Activated CD8-positive, alpha-beta T cell treated with anti-CD3 and anti-CD28 coated beads, Interleukin-2, amount 10 ng/mL, durations not matched to agents 7 days and 5 days (primary cell): Measurements from ENCODE around the gene TEX28. TPM values are rescaled to one million over a fixed set of nuclear protein-coding genes. Genes with fewer than 3 reads are reported as not detected.
"Not testable (repeated sequence)": the region's sequence is repeated elsewhere in the genome, so short reads cannot be mapped to it uniquely, and the experiment has no call there.

Experiments used
- ATAC-seq: fragments of 150-1000 bp; cut with Tn5 transposase; one replicate; pipeline ENCODE4 v1.10.0; 2021; ENCODE audit warnings: moderate library complexity
- CTCF ChIA-PET: fragments of 350-600 bp; sonication (Branson Sonifier 250); formaldehyde crosslinking; loops from one replicate; lab custom pipeline; 2021; ENCODE audit warnings: antibody characterized with exemption; lab: Charles Lee
- POLR2A ChIA-PET: fragments of 350-600 bp; sonication (Branson Sonifier 250); formaldehyde crosslinking; loops from one replicate; lab custom pipeline; 2021; ENCODE audit warnings: antibody characterized with exemption; lab: Charles Lee
- DNase-seq: peaks from one replicate; pipeline ENCODE4 v3.0.0-alpha.2; 2020
- H3K27ac Mint-ChIP-seq: one replicate; pipeline ENCODE4 v1.8.0; 2021; ENCODE audit warnings: mild to moderate bottlenecking, mixed read lengths
- H3K27me3 Mint-ChIP-seq: one replicate; pipeline ENCODE4 v1.8.0; 2021; ENCODE audit warnings: low read depth, mixed read lengths
- H3K36me3 Mint-ChIP-seq: one replicate; pipeline ENCODE4 v1.8.0; 2021; ENCODE audit warnings: low read depth, mixed read lengths
- H3K4me1 Mint-ChIP-seq: one replicate; pipeline ENCODE4 v1.8.0; 2021; ENCODE audit warnings: low read depth, mixed read lengths
- H3K4me3 Mint-ChIP-seq: one replicate; pipeline ENCODE4 v1.8.0; 2021; ENCODE audit warnings: mild to moderate bottlenecking, mixed read lengths
- H3K9me3 Mint-ChIP-seq: one replicate; pipeline ENCODE4 v1.8.0; 2022; ENCODE audit warnings: mixed read lengths; ENCODE audit not compliant: insufficient read depth
- total RNA-seq, 2 experiments: library from RNA; stranded (reverse); gene quantifications; one replicate each; pipeline ENCODE4 v1.2.3, GENCODE V29; 2021

Gene TEX28
- total RNA-seq, 2 experiments from 2014 or later = not detected

DNA sequence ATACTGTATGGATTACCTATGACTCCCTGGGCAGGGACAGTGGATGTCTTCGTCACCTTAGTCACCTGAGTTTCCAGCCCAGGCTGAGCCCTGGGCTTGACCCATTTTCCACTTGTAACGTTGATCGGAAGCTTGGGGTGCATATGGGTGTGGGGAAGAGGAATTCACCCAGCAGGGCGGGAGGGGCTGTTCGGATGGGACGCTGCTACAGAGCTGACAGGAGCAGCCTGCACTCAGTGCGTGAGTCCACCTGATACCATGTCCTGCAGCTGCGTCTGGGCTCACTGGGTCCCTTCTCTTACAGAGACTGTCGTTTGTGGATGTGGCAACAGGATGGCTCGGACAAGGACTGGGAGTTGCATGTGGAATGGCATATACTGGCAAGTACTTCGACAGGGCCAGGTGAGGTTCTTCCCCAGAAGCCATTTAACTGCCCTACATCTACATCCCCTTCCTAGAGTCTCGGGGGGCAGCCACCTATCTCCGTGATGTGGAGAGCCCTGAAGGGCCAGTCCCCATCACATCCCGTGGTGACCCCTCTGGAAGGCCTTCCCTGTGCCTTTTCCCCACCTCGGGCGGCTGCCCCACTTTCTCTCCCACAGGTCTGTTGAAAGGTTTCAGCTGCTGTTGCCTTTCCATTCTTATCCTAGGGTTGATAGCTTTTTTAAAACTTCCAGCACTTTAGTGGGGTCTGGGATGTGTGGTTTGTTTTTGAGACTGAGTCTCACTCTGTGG, 14.3 kb upstream of the TEX28 start:
- peak overlapping the region; percentile 87 for H3K27ac Mint-ChIP-seq
- H3K4me1 Mint-ChIP-seq = peaks cover 47% of the 10 kb centered on the region
- ChIA-PET CTCF (interaction anchor here (1.0 to 2.8 kb wide), 6 partner anchors 8 to 234 kb away, joined by 3 to 25 read pairs (median 8); no protein-coding TSS in a partner anchor), POLR2A (no interaction called here)
- H3K4me3 Mint-ChIP-seq = no peak overlapping the region
- no peaks in the 10 kb centered on the region for H3K36me3 Mint-ChIP-seq
- no peaks in the 10 kb centered on the region for H3K27me3 Mint-ChIP-seq
- H3K9me3 Mint-ChIP-seq = no peaks in the 10 kb centered on the region
- DNase-seq (no peak), ATAC-seq (no peak)

DNA sequence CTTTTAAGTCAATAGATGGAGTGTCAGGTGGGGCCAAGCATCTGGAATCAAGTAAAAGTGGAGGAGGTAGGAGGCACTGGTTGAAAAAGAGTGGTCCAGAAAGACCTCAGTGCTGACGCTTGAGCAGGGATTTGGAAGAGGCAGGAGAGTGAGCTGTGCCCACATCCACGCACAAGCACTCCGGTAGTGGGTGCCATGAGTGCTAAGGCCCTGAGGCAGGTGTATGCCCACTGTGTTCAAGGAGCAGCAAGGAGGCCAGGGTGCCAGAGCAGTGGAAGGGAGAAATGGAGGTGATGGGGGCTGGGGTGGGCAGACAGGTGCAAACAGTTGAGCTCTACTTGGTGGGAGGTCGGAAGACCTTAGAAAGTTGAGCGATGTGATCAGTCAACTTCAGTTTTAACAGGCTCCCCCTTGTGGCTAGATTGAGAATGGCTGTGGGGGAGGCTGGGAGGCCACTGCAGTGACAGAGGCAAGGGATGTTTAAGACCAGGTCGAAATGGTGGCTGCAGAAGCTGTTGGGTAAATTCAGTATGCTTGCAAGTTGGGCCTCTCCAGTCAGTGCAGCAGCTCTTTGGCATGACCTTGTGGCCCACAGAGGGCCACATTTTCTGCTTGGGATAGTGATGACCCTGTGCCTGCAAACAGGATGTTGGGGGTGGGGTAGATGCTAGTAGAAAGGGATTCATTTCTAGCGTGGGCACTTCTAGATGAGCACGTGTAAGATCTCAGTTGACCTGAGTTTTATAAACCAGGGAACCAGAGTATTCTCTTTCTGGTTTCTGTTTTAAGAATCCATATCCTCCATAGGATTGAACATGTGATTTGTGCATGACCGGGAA, 13.4 kb upstream of the TEX28 start:
- Mint-ChIP-seq H3K4me1 (peaks cover 42% of the 10 kb centered on the region), H3K27me3 (no peaks in the 10 kb centered on the region), H3K36me3 (no peaks in the 10 kb centered on the region), H3K27ac (peak overlapping the region; percentile 87), H3K9me3 (no peaks in the 10 kb centered on the region), H3K4me3 (no peak overlapping the region)
- peak; percentile 85 for DNase-seq
- ChIA-PET CTCF (interaction anchor here (0.7 to 2.8 kb wide), 7 partner anchors 9 to 235 kb away, joined by 3 to 25 read pairs (median 6); no protein-coding TSS in a partner anchor), POLR2A (interaction anchor here (0.6 kb wide), 1 partner anchor 173 kb away, joined by 3 read pairs; no protein-coding TSS in a partner anchor)
- peak; percentile 75 for ATAC-seq

DNA sequence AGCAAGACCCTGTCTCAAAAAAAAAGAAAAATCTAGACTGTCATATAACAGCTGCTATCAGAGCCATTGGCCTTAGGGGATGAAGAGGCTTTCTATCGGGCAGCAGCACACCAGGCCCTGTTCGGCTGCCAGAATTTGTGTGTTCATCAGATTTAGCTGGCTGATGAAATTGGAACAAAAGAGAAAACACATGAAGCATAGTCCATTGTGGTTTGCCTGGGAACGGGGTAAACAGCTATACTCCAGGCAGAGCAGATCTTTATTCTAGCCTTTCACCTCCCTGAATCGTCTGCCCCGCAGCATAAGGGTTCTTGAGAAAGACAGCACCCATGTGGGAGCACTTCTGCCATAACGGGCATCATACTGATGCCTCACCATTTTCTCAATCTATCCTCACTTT, 12.3 kb upstream of the TEX28 start:
- ChIA-PET POLR2A (no interaction called here), CTCF (interaction anchor here (0.8 to 1.0 kb wide), 2 partner anchors 15 to 20 kb away, joined by 3 read pairs; no protein-coding TSS in a partner anchor)
- no peaks in the 10 kb centered on the region for H3K27me3 Mint-ChIP-seq
- H3K36me3 Mint-ChIP-seq = no peaks in the 10 kb centered on the region
- no peak for ATAC-seq
- peaks cover 30% of the 10 kb centered on the region for H3K4me1 Mint-ChIP-seq
- H3K9me3 Mint-ChIP-seq = no peaks in the 10 kb centered on the region
- H3K27ac Mint-ChIP-seq = no peak overlapping the region
- no peak for DNase-seq
- no peak overlapping the region for H3K4me3 Mint-ChIP-seq

DNA sequence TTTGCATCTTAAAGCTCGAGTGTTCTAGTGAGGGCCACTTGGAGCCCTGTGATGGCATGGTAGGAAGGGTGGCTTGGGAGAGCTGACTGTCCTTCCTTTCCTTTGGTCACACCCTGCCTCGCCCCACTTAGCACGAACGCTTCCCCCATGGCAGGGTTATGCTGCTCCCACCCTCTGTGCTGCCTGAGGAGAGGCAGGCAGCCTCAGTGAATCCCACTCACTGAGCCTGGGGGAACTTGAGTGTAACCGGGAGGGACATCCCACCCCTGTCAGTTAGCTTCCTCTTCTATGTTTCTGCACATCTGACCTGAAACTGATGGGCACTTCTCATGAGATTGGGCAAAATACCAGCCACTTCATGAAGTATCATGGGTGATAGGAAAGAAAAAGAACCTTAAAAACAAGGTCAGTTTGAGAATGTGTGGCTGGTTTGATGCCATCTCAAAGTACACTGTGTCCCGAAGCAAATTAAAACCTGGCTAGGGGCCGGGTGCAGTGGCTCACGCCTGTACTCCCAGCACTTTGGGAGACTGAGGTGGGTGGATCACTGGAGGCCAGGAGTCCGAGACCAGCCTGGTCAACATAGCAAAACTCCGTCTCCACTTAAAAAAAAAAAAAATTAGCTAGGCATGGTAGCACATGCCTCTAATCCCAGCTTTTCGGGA, 10.7 kb upstream of the TEX28 start:
- H3K4me1 Mint-ChIP-seq = peaks cover 22% of the 10 kb centered on the region
- DNase-seq (no peak), ATAC-seq (no peak)
- no peaks in the 10 kb centered on the region for H3K27me3 Mint-ChIP-seq
- POLR2A ChIA-PET = no interaction called here
- no peaks in the 10 kb centered on the region for H3K36me3 Mint-ChIP-seq
- H3K4me3 Mint-ChIP-seq = no peak overlapping the region
- H3K9me3 Mint-ChIP-seq = no peaks in the 10 kb centered on the region
- no peak overlapping the region for H3K27ac Mint-ChIP-seq
- CTCF ChIA-PET = no interaction called here

DNA sequence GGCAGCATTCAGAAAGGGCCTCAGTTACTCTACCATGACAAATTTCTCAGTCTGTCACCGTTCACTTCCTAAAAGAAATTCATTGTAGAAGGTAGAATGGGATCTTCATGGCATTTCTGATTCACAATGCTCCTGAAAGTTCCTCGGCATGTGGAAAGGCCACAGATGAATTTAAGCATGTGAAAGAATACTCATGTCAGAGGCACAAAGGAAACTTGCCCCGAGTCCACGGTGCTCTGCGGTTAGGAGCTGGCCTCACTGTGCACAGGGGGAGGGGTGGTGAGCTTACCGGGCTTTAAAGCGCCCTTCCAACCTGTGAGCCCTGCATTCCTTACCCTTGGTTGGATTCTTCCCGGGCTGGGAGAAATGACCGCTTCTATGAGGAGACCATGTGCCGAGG, 9.9 kb upstream of the TEX28 start:
- no peaks in the 10 kb centered on the region for H3K36me3 Mint-ChIP-seq
- H3K27ac Mint-ChIP-seq = no peak overlapping the region
- ChIA-PET POLR2A (no interaction called here), CTCF (no interaction called here)
- no peaks in the 10 kb centered on the region for H3K27me3 Mint-ChIP-seq
- ATAC-seq = no peak
- no peak overlapping the region for H3K4me3 Mint-ChIP-seq
- no peaks in the 10 kb centered on the region for H3K9me3 Mint-ChIP-seq
- no peak for DNase-seq
- peaks cover 21% of the 10 kb centered on the region for H3K4me1 Mint-ChIP-seq

DNA sequence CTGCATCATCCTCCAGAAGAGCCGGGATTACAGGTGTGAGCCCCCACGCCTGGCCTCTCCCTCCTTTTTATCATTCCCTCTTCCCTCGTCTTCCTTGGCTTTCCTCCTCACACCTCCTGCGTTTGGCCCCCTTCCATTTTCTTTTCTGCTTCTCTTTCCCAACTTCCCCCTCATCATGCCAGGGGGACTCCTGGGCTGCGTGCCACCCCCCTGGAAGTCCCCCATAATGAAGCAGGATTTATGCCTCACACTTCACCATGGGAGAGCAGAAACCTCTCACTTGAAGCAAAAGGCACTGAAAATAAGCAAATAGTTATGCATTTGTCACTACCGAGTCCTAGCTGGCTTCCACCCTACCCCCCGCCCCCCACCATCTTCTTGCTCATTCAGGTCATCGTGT, 8.6 kb upstream of the TEX28 start:
- POLR2A ChIA-PET = no interaction called here
- no peak for ATAC-seq
- Mint-ChIP-seq H3K9me3 (no peaks in the 10 kb centered on the region), H3K36me3 (no peaks in the 10 kb centered on the region), H3K4me1 (peaks cover 13% of the 10 kb centered on the region), H3K27me3 (no peaks in the 10 kb centered on the region), H3K27ac (no peak overlapping the region), H3K4me3 (no peak overlapping the region)
- CTCF ChIA-PET = no interaction called here
- DNase-seq = no peak

DNA sequence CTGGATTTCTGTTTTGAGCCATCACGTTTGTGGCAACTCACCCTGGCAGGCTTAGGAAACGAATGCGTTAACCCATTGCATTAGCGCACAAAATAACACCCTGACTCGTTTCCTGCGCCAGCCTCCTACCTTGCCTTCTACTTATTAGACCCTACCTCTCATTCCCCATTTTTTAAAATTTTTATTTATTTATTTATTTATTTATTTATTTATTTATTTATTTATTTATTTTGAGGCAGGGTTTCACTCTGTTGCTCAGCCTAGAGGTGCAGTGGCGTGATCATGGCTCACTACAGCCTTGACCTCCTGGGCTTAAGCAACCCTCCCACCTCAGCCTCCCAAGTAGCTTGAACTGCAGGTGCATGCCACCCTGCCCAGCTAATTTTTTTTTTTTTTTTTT, 8.1 kb upstream of the TEX28 start:
- H3K4me1 Mint-ChIP-seq, H3K36me3 Mint-ChIP-seq, H3K9me3 Mint-ChIP-seq, H3K4me3 Mint-ChIP-seq, ATAC-seq, DNase-seq, H3K27me3 Mint-ChIP-seq, H3K27ac Mint-ChIP-seq, POLR2A ChIA-PET, CTCF ChIA-PET: not testable (repeated sequence)

DNA sequence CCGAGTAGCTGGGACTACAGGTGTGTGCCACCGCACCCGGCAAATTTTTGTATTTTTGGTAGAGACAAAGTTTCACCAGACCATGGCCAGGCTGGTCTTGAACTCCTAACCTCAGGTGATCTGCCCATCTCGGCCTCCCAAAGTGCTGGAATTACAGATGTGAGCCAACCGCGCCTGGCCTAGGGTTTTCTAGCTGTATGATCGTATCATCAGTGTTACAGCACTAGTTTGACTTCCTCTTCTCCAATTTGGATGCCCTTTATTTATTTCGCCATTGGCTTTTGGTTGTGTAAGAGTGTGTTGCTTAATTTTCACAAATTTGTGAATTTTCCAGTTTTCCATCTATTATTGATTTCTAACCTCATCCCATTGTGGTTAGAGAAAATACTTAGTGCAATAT, 5.9 kb upstream of the TEX28 start:
- ChIA-PET CTCF (interaction anchor here (3.2 kb wide), 1 partner anchor 8 kb away, joined by 13 read pairs; no protein-coding TSS in a partner anchor), POLR2A (no interaction called here)
- DNase-seq (no peak), ATAC-seq (no peak)
- Mint-ChIP-seq H3K4me1 (no peaks in the 10 kb centered on the region), H3K27ac (no peak overlapping the region), H3K9me3 (no peaks in the 10 kb centered on the region), H3K36me3 (no peaks in the 10 kb centered on the region), H3K4me3 (no peak overlapping the region), H3K27me3 (no peaks in the 10 kb centered on the region)

DNA sequence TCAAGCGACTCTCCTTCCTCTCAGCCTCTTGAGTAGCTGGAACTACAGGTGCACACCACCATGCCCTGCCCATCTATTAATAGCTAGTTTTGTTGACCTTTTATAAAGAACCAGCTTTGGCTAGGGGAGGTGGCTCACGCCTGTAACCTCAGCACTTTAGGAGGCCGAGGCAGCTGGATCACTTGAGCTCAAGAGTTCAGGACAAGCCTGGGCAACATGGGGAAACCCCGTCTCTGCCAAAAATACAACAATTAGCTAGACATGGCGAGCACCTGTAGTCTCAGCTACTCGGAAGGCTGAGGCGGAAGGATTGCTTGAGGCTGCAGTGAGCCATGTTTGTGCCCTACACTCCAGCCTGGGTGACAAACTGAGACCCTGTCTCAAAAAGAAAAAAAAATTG, 3.4 kb upstream of the TEX28 start:
- Mint-ChIP-seq H3K4me1 (no peaks in the 10 kb centered on the region), H3K27me3 (no peaks in the 10 kb centered on the region), H3K27ac (no peak overlapping the region), H3K4me3 (no peak overlapping the region), H3K9me3 (no peaks in the 10 kb centered on the region), H3K36me3 (no peaks in the 10 kb centered on the region)
- POLR2A ChIA-PET = no interaction called here
- CTCF ChIA-PET = interaction anchor here (3.2 kb wide), 1 partner anchor 10 kb away, joined by 13 read pairs; no protein-coding TSS in a partner anchor
- no peak for ATAC-seq
- DNase-seq = no peak

DNA sequence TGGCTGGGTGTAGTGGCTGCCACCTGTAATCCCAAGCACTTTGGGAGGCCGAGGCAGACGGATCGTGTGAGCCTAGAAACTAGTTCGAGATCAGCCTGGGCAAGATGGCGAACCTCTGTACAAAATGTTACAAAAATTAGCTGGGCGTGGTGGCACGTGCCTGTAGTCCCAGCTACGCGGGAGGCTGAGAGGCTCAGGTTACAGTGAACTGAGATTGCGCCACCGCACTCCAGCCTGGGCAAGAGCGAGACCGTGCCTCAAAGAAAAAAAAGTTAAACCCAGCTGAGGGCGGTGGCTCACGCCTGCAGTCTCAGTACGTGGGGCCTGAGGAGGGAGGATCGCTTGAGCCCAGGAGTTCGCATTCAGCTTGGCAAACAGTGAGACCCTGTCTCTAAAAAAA, 1.8 kb upstream of the TEX28 start:
- no peak overlapping the region for H3K27ac Mint-ChIP-seq
- H3K27me3 Mint-ChIP-seq = no peaks in the 10 kb centered on the region
- no peaks in the 10 kb centered on the region for H3K4me1 Mint-ChIP-seq
- DNase-seq = no peak
- POLR2A ChIA-PET = interaction anchor here (0.8 kb wide), 1 partner anchor 171 kb away, joined by 3 read pairs; no protein-coding TSS in a partner anchor
- H3K9me3 Mint-ChIP-seq = no peaks in the 10 kb centered on the region
- ATAC-seq = no peak
- CTCF ChIA-PET = no interaction called here
- no peaks in the 10 kb centered on the region for H3K36me3 Mint-ChIP-seq
- no peak overlapping the region for H3K4me3 Mint-ChIP-seq

DNA sequence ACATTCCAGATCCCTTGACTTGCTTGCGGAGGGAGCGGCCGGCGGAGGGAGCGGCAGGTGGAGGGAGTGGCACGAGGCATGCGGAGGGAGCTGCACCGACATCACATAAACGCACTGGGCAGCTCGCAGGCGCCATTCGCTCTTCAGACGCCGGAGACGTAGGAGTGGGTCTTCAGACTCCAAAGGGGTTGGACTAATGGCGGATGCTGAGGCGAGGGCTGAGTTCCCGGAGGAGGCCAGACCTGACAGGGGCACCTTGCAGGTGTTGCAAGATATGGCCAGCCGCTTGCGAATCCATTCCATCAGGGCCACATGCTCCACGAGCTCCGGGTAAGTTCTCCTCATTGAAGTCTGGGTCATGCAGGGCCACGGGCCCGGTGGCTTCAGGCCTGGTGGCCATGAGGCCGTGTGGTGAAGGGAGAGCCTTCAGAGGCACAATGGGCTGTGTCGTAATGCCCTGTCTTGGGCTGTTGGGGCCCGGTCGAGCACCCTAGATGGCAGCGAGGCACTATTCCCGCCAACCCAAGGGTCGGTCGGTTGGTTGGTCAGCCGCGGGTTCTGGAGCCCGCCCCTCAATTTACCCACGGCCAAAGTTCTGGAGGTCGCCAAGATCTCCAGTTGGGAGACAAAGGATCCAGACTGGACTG, 863 bp upstream of the TEX28 start, which contains the start of gene TKTL1:
Gene TKTL1, plus strand, starts transcription at position 132 of the 647 bp plus-strand sequence. Its CDS starts 65 bp downstream, at position 197.
- ATAC-seq = no peak
- POLR2A ChIA-PET = no interaction called here
- Mint-ChIP-seq H3K4me3 (no peak within 1 kb of the TSS), H3K27me3 (no peaks in the 10 kb centered on the region), H3K4me1 (no peaks in the 10 kb centered on the region), H3K9me3 (no peaks in the 10 kb centered on the region), H3K36me3 (no peaks in the 10 kb centered on the region), H3K27ac (no peak within 1 kb of the TSS)
- CTCF ChIA-PET = no interaction called here
- no peak for DNase-seq
